Left ventricle myocardium inferior (tissue), 1 donor: ENCODE results near the gene ELAC1. TPM values are rescaled to one million over a fixed set of nuclear protein-coding genes. Genes with fewer than 3 reads are reported as not detected.
"Not testable (repeated sequence)": the region's sequence is repeated elsewhere in the genome, so short reads cannot be mapped to it uniquely, and the experiment has no call there.

ENCODE experiments used
- DNase-seq: peaks from one replicate; pipeline ENCODE4 v3.0.0-alpha.2; 2020
- H3K27ac ChIP-seq: fragments of 200-600 bp; replicated peaks from 2 replicates; pipeline ENCODE4 v1.8.0; 2021
- H3K27me3 ChIP-seq: fragments of 200-600 bp; 2 replicates; pipeline ENCODE4 v1.8.0; 2021; ENCODE audit warnings: low read depth
- H3K36me3 ChIP-seq: fragments of 200-600 bp; 2 replicates; pipeline ENCODE4 v1.8.0; 2021
- H3K4me1 ChIP-seq: fragments of 200-600 bp; 2 replicates; pipeline ENCODE4 v1.8.0; 2021
- H3K4me3 ChIP-seq: fragments of 200-600 bp; 2 replicates; pipeline ENCODE4 v1.8.0; 2021; ENCODE audit warnings: mild to moderate bottlenecking, moderate library complexity
- H3K9me3 ChIP-seq: fragments of 200-600 bp; replicated peaks from 2 replicates; pipeline ENCODE4 v1.8.0; 2021
- CTCF ChIP-seq: fragments of 200-600 bp; IDR thresholded peaks from 2 replicates; pipeline ENCODE4 v1.8.0; 2021; ENCODE audit warnings: antibody characterized with exemption, mild to moderate bottlenecking, borderline replicate concordance
- intact Hi-C: fragments of 100-400 bp; cut with micrococcal nuclease; formaldehyde crosslinking; loops from one replicate; pipeline ENCODE4 v1.11.0; 2022
- total RNA-seq: library from RNA; stranded (reverse); fragmentation: NEBNext Ultra II Directional; extraction: Animal tissue kit (Norgen Biotek cat#: 25700); gene quantifications from one replicate; pipeline ENCODE4 v1.2.1, GENCODE V29; 2021
- donor health status: DM: no; HTN: yes; CAD: no; lungs with severe emphysema.

Gene ELAC1
- total RNA-seq, 1 donor from 2014 or later: 5.2 TPM

GRCh38 chr18:50986360-50987087 is 18.7 kb downstream of the ELAC1 start:
- no peak overlapping the region for H3K4me3 ChIP-seq
- H3K4me1 ChIP-seq: peaks cover 17% of the 10 kb centered on the region
- no peak for DNase-seq
- H3K27ac ChIP-seq: no peak overlapping the region
- H3K27me3 ChIP-seq: no peaks in the 10 kb centered on the region
- peaks cover 24% of the 10 kb centered on the region for H3K36me3 ChIP-seq
- TF ChIP-seq CTCF: no peak
- H3K9me3 ChIP-seq: no peaks in the 10 kb centered on the region
- intact Hi-C loops: no loop called here

DNA sequence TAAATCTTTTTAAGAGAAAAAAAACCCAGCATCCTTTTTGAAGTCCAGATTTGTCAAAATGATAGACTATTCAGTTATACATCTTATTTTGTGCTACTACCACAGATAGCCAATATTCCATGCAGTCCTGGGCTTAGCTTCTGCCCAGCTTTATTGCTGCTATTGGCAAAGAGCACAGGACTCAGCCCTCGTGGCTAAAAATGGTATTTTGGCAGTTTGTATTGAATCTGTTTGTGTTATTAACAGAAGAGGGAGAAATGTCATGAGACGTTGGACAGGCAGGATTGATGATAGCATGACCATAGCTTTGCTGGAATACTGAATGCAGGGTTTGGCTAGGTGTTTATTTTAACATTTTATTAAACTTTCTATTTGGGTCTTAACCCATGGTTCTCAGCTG is 19.4 kb downstream of the ELAC1 start:
- Histone ChIP-seq H3K36me3 (peaks cover 24% of the 10 kb centered on the region), H3K4me1 (peaks cover 17% of the 10 kb centered on the region), H3K27ac (no peak overlapping the region), H3K9me3 (no peaks in the 10 kb centered on the region), H3K4me3 (no peak overlapping the region), H3K27me3 (no peaks in the 10 kb centered on the region)
- TF ChIP-seq CTCF: no peak
- intact Hi-C loops: no loop called here
- DNase-seq: no peak

- Histone ChIP-seq H3K27ac (no peak overlapping the region), H3K4me1 (peaks cover 26% of the 10 kb centered on the region), H3K27me3 (no peaks in the 10 kb centered on the region), H3K9me3 (no peaks in the 10 kb centered on the region), H3K36me3 (peaks cover 15% of the 10 kb centered on the region), H3K4me3 (no peak overlapping the region)
- intact Hi-C loops: no loop called here
- no peak for TF ChIP-seq CTCF
- no peak for DNase-seq
Observed at GRCh38 chr18:50989711-50990110, 21.9 kb downstream of the ELAC1 start.

DNA sequence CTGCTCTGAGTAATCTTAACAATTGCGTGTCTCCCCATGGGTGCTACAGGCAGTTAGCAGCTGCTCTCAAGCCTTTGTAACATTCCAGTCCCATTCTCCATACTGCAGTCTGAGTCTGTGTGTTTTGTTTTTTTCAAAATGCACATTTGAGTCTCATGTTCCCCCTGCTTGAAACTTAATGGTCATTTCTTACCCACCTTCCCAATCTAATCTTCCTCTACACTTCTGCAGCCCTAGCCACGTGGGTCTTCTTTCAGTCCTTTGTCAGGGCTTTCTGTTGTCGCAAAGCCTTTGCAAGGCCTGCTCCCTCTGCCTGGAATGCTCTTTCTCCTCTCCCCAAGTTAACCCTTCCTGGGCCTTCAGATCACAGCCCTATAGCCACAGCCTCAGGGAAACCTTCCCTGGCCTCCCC is 24.5 kb downstream of the ELAC1 start:
- H3K27ac ChIP-seq: no peak overlapping the region
- intact Hi-C loops: no loop called here

GRCh38 chr18:50994031-50994430 is 26.2 kb downstream of the ELAC1 start:
- Histone ChIP-seq H3K4me3 (no peak overlapping the region), H3K36me3 (no peaks in the 10 kb centered on the region), H3K9me3 (peaks cover 3% of the 10 kb centered on the region), H3K27ac (no peak overlapping the region), H3K27me3 (no peaks in the 10 kb centered on the region), H3K4me1 (peaks cover 9% of the 10 kb centered on the region)
- intact Hi-C loops: no loop called here
- TF ChIP-seq CTCF: no peak
- no peak for DNase-seq

More for the DNA sequence above, 24.5 kb downstream of the ELAC1 start:
- no peaks in the 10 kb centered on the region for H3K9me3 ChIP-seq
- no peak for DNase-seq
- TF ChIP-seq CTCF: no peak
- no peak overlapping the region for H3K4me3 ChIP-seq
- H3K27me3 ChIP-seq: no peaks in the 10 kb centered on the region
- H3K4me1 ChIP-seq: peaks cover 13% of the 10 kb centered on the region
- no peaks in the 10 kb centered on the region for H3K36me3 ChIP-seq

DNA sequence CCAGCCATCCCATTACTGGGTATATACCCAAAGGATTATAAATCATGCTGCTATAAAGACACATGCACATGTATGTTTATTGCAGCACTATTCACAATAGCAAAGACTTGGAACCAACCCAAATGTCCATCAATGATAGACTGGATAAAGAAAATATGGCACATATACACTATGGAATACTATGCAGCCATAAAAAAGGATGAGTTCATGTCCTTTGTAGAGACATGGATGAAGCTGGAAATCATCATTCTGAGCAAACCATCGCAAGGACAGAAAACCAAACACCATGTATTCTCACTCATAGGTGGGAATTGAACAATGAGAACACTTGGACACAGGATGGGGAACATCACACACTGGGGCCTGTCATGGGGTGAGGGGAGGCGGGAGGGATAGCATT is 35.3 kb downstream of the ELAC1 start:
- H3K27ac ChIP-seq, intact Hi-C loops, H3K27me3 ChIP-seq, DNase-seq, H3K4me3 ChIP-seq, H3K9me3 ChIP-seq, H3K36me3 ChIP-seq: not testable (repeated sequence)
- H3K4me1 ChIP-seq: peaks cover 20% of the 10 kb centered on the region
